Nephron (organoid): Measurements from ENCODE around the gene CERK.

Experiments used
- H3K27ac Mint-ChIP-seq, 3 experiments: 2 replicates each; pipeline ENCODE4 v1.8.0; 2020; ENCODE audit warnings: mixed read lengths in 3 of 3, mild to moderate bottlenecking in 2 of 3, moderate library complexity in 1 of 3
- H3K27me3 Mint-ChIP-seq: 2 replicates; pipeline ENCODE4 v1.8.0; 2021; ENCODE audit warnings: low read depth, mild to moderate bottlenecking, moderate library complexity, mixed read lengths
- H3K36me3 Mint-ChIP-seq: 2 replicates; pipeline ENCODE4 v1.8.0; 2020; ENCODE audit warnings: low read depth, mixed read lengths
- H3K4me1 Mint-ChIP-seq: 2 replicates; pipeline ENCODE4 v1.8.0; 2020; ENCODE audit warnings: mixed read lengths
- H3K4me3 Mint-ChIP-seq, 3 experiments: 2 replicates each; pipeline ENCODE4 v1.8.0; 2020; ENCODE audit warnings: mild to moderate bottlenecking in 3 of 3, mixed read lengths in 3 of 3, moderate library complexity in 2 of 3
- H3K9me3 Mint-ChIP-seq: 2 replicates; pipeline ENCODE4 v1.8.0; 2020; ENCODE audit warnings: mixed read lengths
- TF ChIP-seq, protein P1 (sequence below), 3 experiments: fragments of 200-600 bp; sonication (generic); IDR thresholded peaks; one replicate each; pipeline ENCODE4 v1.5.0; 2021; ENCODE audit warnings: antibody characterized with exemption in 3 of 3; ENCODE audit not compliant: unreplicated experiment in 3 of 3

The CERK gene

DNA sequence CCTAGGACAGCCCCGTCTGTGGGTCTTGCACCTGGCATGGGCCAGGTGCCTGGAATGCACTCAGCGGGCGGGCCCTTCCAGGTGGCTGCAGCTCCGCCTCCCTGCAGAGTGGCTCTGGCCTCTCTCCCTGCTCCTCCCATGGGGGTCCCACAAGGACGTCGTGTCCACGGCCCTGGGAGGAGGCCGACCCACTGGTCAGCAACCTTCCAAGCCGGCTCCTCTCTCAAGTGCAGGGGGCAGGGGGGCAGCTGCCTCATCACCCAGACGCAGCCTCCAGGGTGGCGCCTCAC lies 41.9 kb downstream of the CERK start:
- Mint-ChIP-seq H3K9me3 (no peaks in the 10 kb centered on the region), H3K27ac (no peak overlapping the region), H3K4me1 (no peaks in the 10 kb centered on the region), H3K4me3 (no peak overlapping the region), H3K36me3 (peaks cover 36% of the 10 kb centered on the region), H3K27me3 (no peaks in the 10 kb centered on the region)
- TF ChIP-seq, protein P1, sequence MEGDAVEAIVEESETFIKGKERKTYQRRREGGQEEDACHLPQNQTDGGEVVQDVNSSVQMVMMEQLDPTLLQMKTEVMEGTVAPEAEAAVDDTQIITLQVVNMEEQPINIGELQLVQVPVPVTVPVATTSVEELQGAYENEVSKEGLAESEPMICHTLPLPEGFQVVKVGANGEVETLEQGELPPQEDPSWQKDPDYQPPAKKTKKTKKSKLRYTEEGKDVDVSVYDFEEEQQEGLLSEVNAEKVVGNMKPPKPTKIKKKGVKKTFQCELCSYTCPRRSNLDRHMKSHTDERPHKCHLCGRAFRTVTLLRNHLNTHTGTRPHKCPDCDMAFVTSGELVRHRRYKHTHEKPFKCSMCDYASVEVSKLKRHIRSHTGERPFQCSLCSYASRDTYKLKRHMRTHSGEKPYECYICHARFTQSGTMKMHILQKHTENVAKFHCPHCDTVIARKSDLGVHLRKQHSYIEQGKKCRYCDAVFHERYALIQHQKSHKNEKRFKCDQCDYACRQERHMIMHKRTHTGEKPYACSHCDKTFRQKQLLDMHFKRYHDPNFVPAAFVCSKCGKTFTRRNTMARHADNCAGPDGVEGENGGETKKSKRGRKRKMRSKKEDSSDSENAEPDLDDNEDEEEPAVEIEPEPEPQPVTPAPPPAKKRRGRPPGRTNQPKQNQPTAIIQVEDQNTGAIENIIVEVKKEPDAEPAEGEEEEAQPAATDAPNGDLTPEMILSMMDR (IDR thresholded peaks at IDR 0.05; ENCODE audit: unreplicated experiment in 3 of 3): no peak

DNA sequence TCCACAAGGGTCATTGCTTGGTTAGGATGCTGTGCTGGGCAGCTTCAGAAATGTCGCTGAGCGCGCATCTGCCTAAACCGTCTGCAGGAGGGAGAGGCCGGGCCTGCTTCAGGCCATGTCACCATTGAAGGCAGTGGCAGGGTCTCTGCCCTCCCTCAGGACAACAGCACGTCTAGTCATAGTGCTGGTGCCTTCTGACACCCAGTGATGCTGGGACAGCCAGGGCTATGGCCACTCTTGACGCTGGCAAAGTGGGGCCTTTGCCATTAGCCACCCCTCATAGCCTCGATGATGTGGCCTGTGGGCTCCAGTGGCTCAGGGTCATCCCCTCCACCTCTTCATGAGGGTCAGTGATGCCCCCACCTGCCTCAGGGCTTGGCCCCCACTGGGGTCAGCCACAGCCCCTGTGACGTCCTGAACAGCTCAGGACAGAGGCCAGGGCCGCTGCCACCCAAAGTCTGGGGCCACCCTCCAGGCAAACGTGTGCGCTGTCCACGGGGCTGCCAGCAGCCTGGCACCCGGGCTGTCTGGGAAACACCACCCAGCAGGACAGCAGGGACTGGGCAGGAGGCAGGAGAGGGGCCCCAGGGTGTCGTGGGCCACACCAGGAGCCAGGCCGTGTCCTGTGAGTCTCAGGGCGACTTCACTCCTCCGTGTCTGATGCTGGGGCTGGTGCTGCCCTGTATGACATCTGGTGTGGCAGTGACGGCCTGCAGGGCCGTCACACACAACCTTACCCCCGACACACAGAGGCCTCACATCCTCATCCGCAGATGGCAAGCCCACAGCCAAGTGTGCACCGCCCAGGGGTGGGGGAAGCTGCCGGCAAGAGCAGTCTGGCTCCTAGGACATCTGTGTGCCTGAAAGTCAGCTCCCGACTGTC lies 42.5 kb downstream of the CERK start:
- TF ChIP-seq, protein P1 (IDR thresholded peaks at IDR 0.05; ENCODE audit: unreplicated experiment in 3 of 3): no peak
- no peaks in the 10 kb centered on the region for H3K27me3 Mint-ChIP-seq
- no peaks in the 10 kb centered on the region for H3K4me1 Mint-ChIP-seq
- H3K36me3 Mint-ChIP-seq: peaks cover 39% of the 10 kb centered on the region
- H3K4me3 Mint-ChIP-seq: no peak overlapping the region
- no peaks in the 10 kb centered on the region for H3K9me3 Mint-ChIP-seq
- H3K27ac Mint-ChIP-seq: no peak overlapping the region

DNA sequence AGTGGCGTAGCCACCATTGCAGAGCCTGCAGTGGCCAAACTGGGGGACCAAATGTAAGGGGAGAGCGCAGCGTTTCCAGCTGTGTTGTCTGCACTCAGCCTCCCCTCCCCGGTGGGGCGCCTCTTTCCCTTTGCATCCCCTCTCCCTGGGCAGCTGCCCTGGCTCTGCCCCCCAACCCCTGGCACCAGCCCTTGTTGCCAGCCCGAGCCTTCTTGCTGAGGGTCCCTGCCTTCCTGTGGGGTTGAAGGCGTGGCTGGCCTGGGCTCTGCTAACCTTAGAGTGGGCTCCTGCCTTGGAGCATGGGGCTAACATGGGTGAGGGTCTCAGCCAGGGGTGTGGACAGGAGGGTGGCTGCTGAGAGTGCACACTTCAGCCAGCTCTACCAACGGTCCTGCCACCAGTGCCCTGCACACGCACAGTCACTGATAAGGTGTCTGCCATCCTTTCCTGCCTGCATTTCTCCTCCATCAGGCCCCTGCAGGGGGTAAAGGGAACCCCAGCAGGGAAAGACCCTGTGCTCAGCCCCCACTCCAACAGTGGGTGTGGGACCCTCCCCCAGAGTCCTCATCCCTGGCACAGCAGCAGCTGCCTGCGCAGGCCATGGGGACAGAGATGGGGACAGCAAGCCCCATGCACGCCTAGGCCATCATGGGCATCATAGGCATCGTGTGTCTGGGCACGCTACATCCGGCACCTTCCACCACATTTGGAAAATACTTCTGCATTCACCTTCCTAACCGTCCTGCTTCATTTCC lies 43.5 kb downstream of the CERK start:
- H3K27ac Mint-ChIP-seq: no peak overlapping the region
- no peaks in the 10 kb centered on the region for H3K27me3 Mint-ChIP-seq
- no peaks in the 10 kb centered on the region for H3K4me1 Mint-ChIP-seq
- no peaks in the 10 kb centered on the region for H3K9me3 Mint-ChIP-seq
- TF ChIP-seq, protein P1 (IDR thresholded peaks at IDR 0.05; ENCODE audit: unreplicated experiment in 3 of 3): no peak
- H3K36me3 Mint-ChIP-seq: peaks cover 41% of the 10 kb centered on the region
- no peak overlapping the region for H3K4me3 Mint-ChIP-seq

DNA sequence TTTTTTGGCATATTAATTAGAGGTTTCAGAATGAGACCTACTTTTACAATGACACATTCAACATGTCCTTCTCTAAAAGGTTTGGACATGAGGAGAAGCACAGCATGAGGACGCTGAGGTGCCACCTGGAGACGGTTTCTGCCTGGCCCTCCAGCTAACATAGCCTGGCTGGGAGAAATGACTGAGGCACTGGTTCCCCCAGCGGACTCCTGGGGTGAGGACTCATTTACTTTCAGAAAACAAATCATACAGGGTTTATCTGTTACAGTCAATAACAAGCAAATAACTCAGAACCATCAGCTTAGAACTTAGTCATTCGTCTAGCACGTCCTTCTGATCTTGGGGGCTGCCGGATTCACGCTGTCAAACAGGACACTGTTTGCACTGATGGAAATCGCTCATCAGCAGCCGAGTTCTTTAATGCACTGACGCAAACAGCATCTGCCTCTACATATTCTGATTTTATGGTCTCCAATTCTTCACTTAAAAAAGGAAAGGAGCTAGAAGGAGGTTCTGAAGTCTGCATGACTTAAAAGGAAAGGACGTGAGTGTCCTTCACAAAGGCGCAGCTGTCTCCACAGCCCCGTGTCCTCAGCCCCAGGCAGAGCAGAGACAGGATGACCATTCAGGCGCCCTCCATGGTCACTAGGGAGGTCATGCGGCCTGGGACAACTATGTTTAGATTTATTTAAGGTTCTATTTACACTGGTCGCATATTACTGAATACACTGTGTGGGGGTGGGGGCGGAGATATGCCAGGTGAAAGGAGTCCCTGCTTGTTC lies 44.2 kb downstream of the CERK start:
- H3K4me3 Mint-ChIP-seq: no peak overlapping the region
- peaks cover 41% of the 10 kb centered on the region for H3K36me3 Mint-ChIP-seq
- no peaks in the 10 kb centered on the region for H3K4me1 Mint-ChIP-seq
- TF ChIP-seq, protein P1 (IDR thresholded peaks at IDR 0.05; ENCODE audit: unreplicated experiment in 3 of 3): no peak
- H3K27ac Mint-ChIP-seq: no peak overlapping the region
- no peaks in the 10 kb centered on the region for H3K27me3 Mint-ChIP-seq
- no peaks in the 10 kb centered on the region for H3K9me3 Mint-ChIP-seq

DNA sequence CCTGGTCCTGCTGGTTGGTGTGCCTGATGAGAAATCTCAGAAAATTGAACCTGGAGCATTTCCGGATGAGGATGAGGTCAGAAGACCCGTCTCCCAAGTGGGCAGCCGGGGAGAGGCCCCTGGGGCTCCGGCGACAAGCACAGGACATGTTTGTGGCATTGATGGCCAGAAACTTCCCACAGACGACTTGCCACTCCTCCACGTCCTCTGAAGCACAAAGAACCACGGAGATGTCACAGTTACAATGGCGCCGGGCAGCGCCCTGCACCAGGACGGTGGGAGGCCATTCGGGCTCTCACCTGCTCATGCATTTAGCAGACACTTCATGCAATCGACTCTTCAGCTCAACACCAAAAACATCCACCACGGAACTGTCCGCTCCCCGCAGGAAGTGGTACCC lies 46.5 kb downstream of the CERK start:
- TF ChIP-seq, protein P1 (IDR thresholded peaks at IDR 0.05; ENCODE audit: unreplicated experiment in 3 of 3): no peak
- Mint-ChIP-seq H3K27ac (no peak overlapping the region), H3K36me3 (peaks cover 43% of the 10 kb centered on the region), H3K4me3 (no peak overlapping the region), H3K9me3 (no peaks in the 10 kb centered on the region), H3K27me3 (no peaks in the 10 kb centered on the region), H3K4me1 (no peaks in the 10 kb centered on the region)
